Measurements from ENCODE around the gene TARM1.
"Not testable (repeated sequence)": the region's sequence is repeated elsewhere in the genome, so short reads cannot be mapped to it uniquely, and the experiment has no call there.

TARM1 gene

DNA sequence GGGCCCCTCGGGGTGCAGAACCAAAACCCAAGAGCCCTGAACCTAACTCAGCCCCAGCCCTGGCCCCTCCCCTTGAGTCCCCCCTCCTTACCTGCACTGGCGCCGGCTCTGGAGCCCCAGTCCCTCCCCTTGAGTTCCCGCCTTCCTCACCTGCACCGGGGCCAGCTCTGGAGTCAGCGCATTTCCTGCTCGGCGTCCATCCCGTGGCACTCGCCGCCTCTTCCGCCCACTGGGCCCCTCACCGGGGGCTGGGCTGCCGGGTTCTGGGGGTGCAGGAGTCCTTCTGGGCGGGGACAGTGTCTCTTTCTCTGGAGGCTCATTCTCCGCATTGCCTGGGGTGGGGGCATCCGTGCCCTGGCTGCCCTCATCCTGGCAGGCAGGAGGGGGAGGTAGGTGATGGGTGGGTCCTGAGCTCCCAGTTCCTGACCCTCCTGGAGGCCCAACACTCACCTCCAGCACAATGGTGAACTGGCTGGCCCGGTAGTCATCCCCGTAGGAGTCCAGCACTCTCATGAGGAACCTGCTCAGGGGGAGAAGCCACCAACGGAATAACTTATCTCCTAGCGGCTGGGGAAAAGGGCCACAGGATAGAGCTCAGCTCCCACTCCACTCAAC is 26.8 kb upstream of the TARM1 start:
- Histone ChIP-seq H3K9me3 (ENCODE audit: insufficient read depth, low read length) (no peaks in the 10 kb centered on the region), H3K27me3 (ENCODE audit: insufficient read depth, insufficient read length) (no peaks in the 10 kb centered on the region), H3K36me3 (ENCODE audit: insufficient read depth, insufficient read length, low read length) (peaks cover 68% of the 10 kb centered on the region), H3K4me1 (ENCODE audit: insufficient read depth, insufficient read length) (peaks cover 2% of the 10 kb centered on the region), H3K9ac (ENCODE audit: insufficient read length, low read depth) (no peak overlapping the region), H3K4me3 (ENCODE audit: insufficient read length, low read depth) (no peak overlapping the region)
- TF ChIP-seq YY1 (IDR thresholded peaks at IDR 0.05; ENCODE audit: insufficient read depth, insufficient read length) = no peak
- no peak for TF ChIP-seq SUZ12 (IDR thresholded peaks at IDR 0.05; ENCODE audit: extremely low read depth, insufficient read depth, insufficient read length)
- no peak for TF ChIP-seq ZNF274 (IDR thresholded peaks at IDR 0.05; ENCODE audit: low read depth, low read length)
- no peak for DNase-seq (ENCODE audit: low read depth, low spot score)

DNA sequence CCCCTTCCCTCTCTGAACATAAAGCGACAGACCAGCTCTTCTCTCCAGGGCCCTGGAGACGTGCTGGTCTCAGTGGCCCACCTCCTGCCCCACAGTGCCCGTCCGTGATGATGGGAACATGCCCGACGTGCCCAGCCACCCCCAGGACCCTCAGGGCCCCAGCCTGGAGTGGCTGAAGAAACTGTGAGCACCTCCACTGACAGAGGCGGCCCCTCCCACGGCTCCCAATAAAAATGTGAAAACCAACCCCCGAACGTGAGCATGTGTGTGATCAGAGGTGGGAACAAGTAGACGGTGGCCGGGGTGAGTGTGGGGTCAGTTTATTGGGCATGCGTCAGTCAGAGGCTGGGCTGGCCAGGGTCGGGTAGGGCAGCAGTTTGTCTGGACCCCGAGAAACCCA is 25.6 kb upstream of the TARM1 start:
- no peak overlapping the region for H3K9ac ChIP-seq (ENCODE audit: insufficient read length, low read depth)
- no peaks in the 10 kb centered on the region for H3K27me3 ChIP-seq (ENCODE audit: insufficient read depth, insufficient read length)
- H3K4me1 ChIP-seq (ENCODE audit: insufficient read depth, insufficient read length) = peaks cover 2% of the 10 kb centered on the region
- TF ChIP-seq YY1 (IDR thresholded peaks at IDR 0.05; ENCODE audit: insufficient read depth, insufficient read length) (no peak), SUZ12 (IDR thresholded peaks at IDR 0.05; ENCODE audit: extremely low read depth, insufficient read depth, insufficient read length) (no peak), ZNF274 (IDR thresholded peaks at IDR 0.05; ENCODE audit: low read depth, low read length) (no peak)
- peaks cover 63% of the 10 kb centered on the region for H3K36me3 ChIP-seq (ENCODE audit: insufficient read depth, insufficient read length, low read length)
- H3K4me3 ChIP-seq (ENCODE audit: insufficient read length, low read depth) = no peak overlapping the region
- DNase-seq (ENCODE audit: low read depth, low spot score) = no peak
- H3K9me3 ChIP-seq (ENCODE audit: insufficient read depth, low read length) = no peaks in the 10 kb centered on the region

DNA sequence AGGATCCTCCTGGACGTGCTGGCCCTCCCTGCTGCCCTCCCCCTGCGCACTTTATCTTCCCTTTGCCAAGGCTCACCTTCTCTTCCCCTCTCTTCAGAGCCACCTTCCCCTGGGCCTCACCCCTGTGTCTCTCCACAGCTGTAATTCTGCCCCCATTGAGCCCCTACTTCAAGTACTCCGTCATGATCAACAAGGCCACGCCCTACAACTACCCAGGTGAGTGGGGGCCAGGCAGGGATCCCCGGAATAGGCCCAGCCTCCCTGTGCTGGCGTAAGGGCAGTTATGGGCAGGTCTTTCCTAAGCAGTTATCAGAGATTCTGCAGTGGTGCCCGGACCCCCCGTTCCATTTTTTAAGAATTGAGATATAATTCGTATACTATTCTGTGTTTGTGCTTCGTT is 24.6 kb upstream of the TARM1 start:
- Histone ChIP-seq H3K9ac (ENCODE audit: insufficient read length, low read depth) (no peak overlapping the region), H3K4me3 (ENCODE audit: insufficient read length, low read depth) (no peak overlapping the region), H3K9me3 (ENCODE audit: insufficient read depth, low read length) (no peaks in the 10 kb centered on the region), H3K36me3 (ENCODE audit: insufficient read depth, insufficient read length, low read length) (peaks cover 59% of the 10 kb centered on the region), H3K27me3 (ENCODE audit: insufficient read depth, insufficient read length) (no peaks in the 10 kb centered on the region), H3K4me1 (ENCODE audit: insufficient read depth, insufficient read length) (peaks cover 2% of the 10 kb centered on the region)
- TF ChIP-seq YY1 (IDR thresholded peaks at IDR 0.05; ENCODE audit: insufficient read depth, insufficient read length) (no peak), ZNF274 (IDR thresholded peaks at IDR 0.05; ENCODE audit: low read depth, low read length) (no peak), SUZ12 (IDR thresholded peaks at IDR 0.05; ENCODE audit: extremely low read depth, insufficient read depth, insufficient read length) (no peak)
- no peak for DNase-seq (ENCODE audit: low read depth, low spot score)

DNA sequence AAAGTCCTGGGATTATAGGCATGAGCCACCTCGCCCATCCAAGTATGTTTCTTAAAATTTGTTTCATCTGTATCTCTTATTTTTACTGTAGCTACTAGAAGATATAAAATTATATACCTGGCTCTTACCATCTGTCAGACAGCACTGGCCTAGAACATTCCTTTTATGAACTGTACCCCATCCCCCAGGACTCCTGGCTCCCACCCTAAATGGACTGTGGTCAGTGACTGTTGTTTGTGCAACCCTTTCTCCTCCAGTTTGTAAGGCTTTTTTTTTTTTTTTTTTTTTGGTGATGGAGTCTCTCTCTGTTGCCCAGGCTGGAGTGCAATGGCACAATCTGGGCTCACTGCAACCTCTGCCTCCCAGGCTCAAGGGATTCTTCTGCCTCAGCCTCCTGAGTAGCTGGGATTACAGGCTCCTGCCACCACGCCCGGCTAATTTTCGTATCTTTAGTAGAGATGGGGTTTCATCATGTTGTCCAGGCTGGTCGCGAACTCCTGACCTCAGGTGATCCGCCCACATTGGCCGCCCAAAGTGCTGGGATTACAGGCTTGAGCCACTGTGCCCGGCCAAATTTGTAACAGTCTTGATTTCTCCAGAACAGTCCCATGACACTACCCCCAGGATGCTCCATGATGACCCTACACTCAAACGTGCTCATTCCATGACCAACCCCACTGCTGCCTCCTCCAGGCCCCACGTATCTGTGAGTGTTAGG is 24.0 kb upstream of the TARM1 start:
- Histone ChIP-seq H3K4me1 (ENCODE audit: insufficient read depth, insufficient read length) (peaks cover 2% of the 10 kb centered on the region), H3K9me3 (ENCODE audit: insufficient read depth, low read length) (no peaks in the 10 kb centered on the region), H3K27me3 (ENCODE audit: insufficient read depth, insufficient read length) (no peaks in the 10 kb centered on the region), H3K9ac (ENCODE audit: insufficient read length, low read depth) (no peak overlapping the region), H3K4me3 (ENCODE audit: insufficient read length, low read depth) (no peak overlapping the region), H3K36me3 (ENCODE audit: insufficient read depth, insufficient read length, low read length) (peaks cover 53% of the 10 kb centered on the region)
- no peak for TF ChIP-seq ZNF274 (IDR thresholded peaks at IDR 0.05; ENCODE audit: low read depth, low read length)
- TF ChIP-seq SUZ12 (IDR thresholded peaks at IDR 0.05; ENCODE audit: extremely low read depth, insufficient read depth, insufficient read length) = no peak
- TF ChIP-seq YY1 (IDR thresholded peaks at IDR 0.05; ENCODE audit: insufficient read depth, insufficient read length) = no peak
- DNase-seq (ENCODE audit: low read depth, low spot score) = no peak

DNA sequence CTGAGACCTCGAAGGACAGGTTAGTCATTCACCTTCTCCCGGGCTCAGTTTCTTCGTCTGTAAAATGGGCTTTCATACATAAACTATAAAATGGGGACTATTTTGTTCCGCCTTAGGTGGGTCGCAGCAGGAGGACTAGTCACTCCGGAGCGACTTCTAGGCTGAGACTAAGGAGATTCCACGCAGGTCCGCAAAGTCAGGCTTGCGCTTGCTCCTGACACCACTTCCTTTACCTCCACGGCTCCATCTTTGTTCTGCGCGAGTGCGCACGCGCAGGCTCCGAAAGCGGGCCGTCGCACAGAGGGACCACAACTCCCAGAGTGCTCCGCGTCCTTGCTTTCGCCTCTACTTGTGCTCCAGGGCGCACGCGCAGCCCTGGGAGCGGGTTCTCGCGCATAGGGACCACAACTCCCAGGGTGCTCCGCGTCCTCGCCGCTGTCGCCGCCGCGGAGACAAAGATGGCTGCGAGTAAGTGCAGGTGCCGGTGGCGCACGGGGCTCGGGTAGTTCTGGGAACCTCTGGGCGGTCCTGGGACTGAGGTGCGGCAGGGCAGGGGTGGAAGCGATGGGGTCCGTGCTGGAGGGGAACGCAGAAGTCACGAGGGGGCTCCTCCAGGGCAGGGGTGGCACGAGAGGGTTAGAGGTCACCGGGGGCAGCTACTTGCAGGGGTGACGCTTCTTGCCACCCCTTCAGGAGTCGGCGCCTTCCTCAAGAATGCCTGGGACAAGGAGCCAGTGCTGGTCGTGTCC is 21.4 kb upstream of the TARM1 start, which contains the start of gene NDUFA3:
NDUFA3 (plus strand) TSS at position 435 of the 749 bp plus-strand sequence; CDS start at position 459, 24 bp downstream.
- peaks cover 2% of the 10 kb centered on the region for H3K4me1 ChIP-seq (ENCODE audit: insufficient read depth, insufficient read length)
- DNase-seq (ENCODE audit: low read depth, low spot score) = peak; percentile 92
- TF ChIP-seq SUZ12 (IDR thresholded peaks at IDR 0.05; ENCODE audit: extremely low read depth, insufficient read depth, insufficient read length) (no peak), YY1 (IDR thresholded peaks at IDR 0.05; ENCODE audit: insufficient read depth, insufficient read length) (peak; percentile 81), ZNF274 (IDR thresholded peaks at IDR 0.05; ENCODE audit: low read depth, low read length) (no peak)
- peaks cover 30% of the 10 kb centered on the region for H3K36me3 ChIP-seq (ENCODE audit: insufficient read depth, insufficient read length, low read length)
- peak within 1 kb of the TSS; percentile 98 for H3K4me3 ChIP-seq (ENCODE audit: insufficient read length, low read depth)
- H3K27me3 ChIP-seq (ENCODE audit: insufficient read depth, insufficient read length) = no peaks in the 10 kb centered on the region
- H3K9ac ChIP-seq (ENCODE audit: insufficient read length, low read depth) = peak within 1 kb of the TSS; percentile 97
- H3K9me3 ChIP-seq (ENCODE audit: insufficient read depth, low read length) = no peaks in the 10 kb centered on the region

DNA sequence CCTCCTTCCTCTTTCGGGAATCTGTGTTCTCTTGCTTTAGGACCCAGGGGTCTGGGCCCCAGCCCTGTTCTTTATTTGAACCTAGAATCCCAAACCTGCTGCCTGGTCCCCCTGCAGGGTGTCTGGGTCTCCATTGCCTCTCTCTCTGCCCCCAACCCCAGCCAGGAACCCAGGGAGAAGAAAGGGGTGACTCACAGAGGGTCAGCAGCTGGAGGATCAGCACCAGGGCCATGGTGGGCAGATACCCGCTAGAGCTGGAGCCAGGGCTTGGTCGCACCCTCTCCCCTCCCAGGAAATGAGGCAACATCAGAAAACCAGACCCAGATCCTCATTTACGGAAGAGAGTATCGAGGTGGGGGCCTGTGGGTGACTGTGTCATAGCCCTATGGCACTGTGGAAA is 19.4 kb upstream of the TARM1 start, which contains the start of gene OSCAR:
OSCAR (minus strand) TSS at position 243 of the 400 bp plus-strand sequence; CDS start at position 232, 11 bp downstream.
- peaks cover 10% of the 10 kb centered on the region for H3K36me3 ChIP-seq (ENCODE audit: insufficient read depth, insufficient read length, low read length)
- H3K27me3 ChIP-seq (ENCODE audit: insufficient read depth, insufficient read length) = peaks cover 3% of the 10 kb centered on the region
- no peak for TF ChIP-seq ZNF274 (IDR thresholded peaks at IDR 0.05; ENCODE audit: low read depth, low read length)
- no peak for TF ChIP-seq YY1 (IDR thresholded peaks at IDR 0.05; ENCODE audit: insufficient read depth, insufficient read length)
- TF ChIP-seq SUZ12 (IDR thresholded peaks at IDR 0.05; ENCODE audit: extremely low read depth, insufficient read depth, insufficient read length) = no peak
- DNase-seq (ENCODE audit: low read depth, low spot score) = no peak
- H3K4me3 ChIP-seq (ENCODE audit: insufficient read length, low read depth) = no peak within 1 kb of the TSS
- H3K9me3 ChIP-seq (ENCODE audit: insufficient read depth, low read length) = no peaks in the 10 kb centered on the region
- H3K4me1 ChIP-seq (ENCODE audit: insufficient read depth, insufficient read length) = peaks cover 4% of the 10 kb centered on the region
- H3K9ac ChIP-seq (ENCODE audit: insufficient read length, low read depth) = no peak within 1 kb of the TSS

DNA sequence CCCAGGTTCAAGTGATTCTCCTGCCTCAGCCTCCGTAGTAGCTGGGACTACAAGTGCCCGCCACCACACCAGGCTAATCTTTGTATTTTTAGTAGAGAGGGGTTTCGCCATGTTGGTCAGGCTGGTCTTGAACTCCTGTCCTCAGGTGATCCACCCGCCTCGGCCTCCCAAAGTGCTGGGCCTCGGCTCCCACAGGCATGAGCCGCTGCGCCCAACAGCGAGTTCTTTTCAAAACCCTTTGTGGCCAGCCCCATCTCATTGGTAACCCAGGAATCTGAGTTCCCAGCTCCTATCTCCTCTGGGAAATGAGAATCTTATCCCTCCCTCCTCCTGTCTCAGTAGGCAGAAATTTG is 18.7 kb upstream of the TARM1 start:
- H3K9ac ChIP-seq (ENCODE audit: insufficient read length, low read depth); H3K4me1 ChIP-seq (ENCODE audit: insufficient read depth, insufficient read length); H3K4me3 ChIP-seq (ENCODE audit: insufficient read length, low read depth); DNase-seq (ENCODE audit: low read depth, low spot score); H3K27me3 ChIP-seq (ENCODE audit: insufficient read depth, insufficient read length); H3K9me3 ChIP-seq (ENCODE audit: insufficient read depth, low read length); H3K36me3 ChIP-seq (ENCODE audit: insufficient read depth, insufficient read length, low read length): not testable (repeated sequence)

All from NT2/D1 (cell line).